ENCODE results near the gene ANKRD13B.

Gene ANKRD13B

GRCh38 chr17:29633886-29634285 is 41.0 kb downstream of the ANKRD13B start:
- no peak for ATAC-seq
- TF ChIP-seq TCF4 (CRISPR knock-in tag; IDR thresholded peaks at IDR 0.05; ENCODE audit: borderline replicate concordance) (no peak), POU6F1 (CRISPR knock-in tag; IDR thresholded peaks at IDR 0.05; ENCODE audit: borderline replicate concordance, low read depth) (no peak), CREB5 (CRISPR knock-in tag; IDR thresholded peaks at IDR 0.05; ENCODE audit: low read depth) (no peak), ISL1 (CRISPR knock-in tag; IDR thresholded peaks at IDR 0.05) (no peak), ZNF565 (CRISPR knock-in tag; conservative IDR thresholded peaks at IDR 0.05; ENCODE audit: low read depth) (no peak), ESRRG (CRISPR knock-in tag; IDR thresholded peaks at IDR 0.05) (no peak), GLIS3 (CRISPR knock-in tag; IDR thresholded peaks at IDR 0.05) (no peak), ZFP30 (CRISPR knock-in tag; IDR thresholded peaks at IDR 0.05) (no peak), OSR1 (CRISPR knock-in tag; IDR thresholded peaks at IDR 0.05) (no peak), ZC3H10 (CRISPR knock-in tag; IDR thresholded peaks at IDR 0.05) (no peak)

GRCh38 chr17:29640413-29640812 is 47.5 kb downstream of the ANKRD13B start:
- no peak for TF ChIP-seq GLIS3 (CRISPR knock-in tag; IDR thresholded peaks at IDR 0.05)
- TF ChIP-seq CREB5 (CRISPR knock-in tag; IDR thresholded peaks at IDR 0.05; ENCODE audit: low read depth) = no peak
- TF ChIP-seq ESRRG (CRISPR knock-in tag; IDR thresholded peaks at IDR 0.05) = no peak
- no peak for TF ChIP-seq TOX (CRISPR knock-in tag; IDR thresholded peaks at IDR 0.05; ENCODE audit: borderline replicate concordance)
- ATAC-seq = no peak

GRCh38 chr17:29640981-29641642 is 48.2 kb downstream of the ANKRD13B start:
- no peak for ATAC-seq
- TF ChIP-seq CSRNP3 (CRISPR knock-in tag; IDR thresholded peaks at IDR 0.05) (no peak), ARNTL (CRISPR knock-in tag; IDR thresholded peaks at IDR 0.05; ENCODE audit: borderline replicate concordance, low read depth) (no peak), ZNF565 (CRISPR knock-in tag; conservative IDR thresholded peaks at IDR 0.05; ENCODE audit: low read depth) (no peak), ESRRG (CRISPR knock-in tag; IDR thresholded peaks at IDR 0.05) (no peak), ZC3H10 (CRISPR knock-in tag; IDR thresholded peaks at IDR 0.05) (no peak), ZFP30 (CRISPR knock-in tag; IDR thresholded peaks at IDR 0.05) (no peak), CREB5 (CRISPR knock-in tag; IDR thresholded peaks at IDR 0.05; ENCODE audit: low read depth) (no peak), BACH2 (CRISPR knock-in tag; IDR thresholded peaks at IDR 0.05; ENCODE audit: borderline replicate concordance) (no peak), ISL1 (CRISPR knock-in tag; IDR thresholded peaks at IDR 0.05) (no peak), TOX (CRISPR knock-in tag; IDR thresholded peaks at IDR 0.05; ENCODE audit: borderline replicate concordance) (no peak), PPARA (CRISPR knock-in tag; IDR thresholded peaks at IDR 0.05; ENCODE audit: borderline replicate concordance) (no peak), ZNF70 (CRISPR knock-in tag; IDR thresholded peaks at IDR 0.05) (no peak), CSDC2 (CRISPR knock-in tag; IDR thresholded peaks at IDR 0.05) (no peak), PATZ1 (CRISPR knock-in tag; IDR thresholded peaks at IDR 0.05; ENCODE audit: borderline replicate concordance) (no peak), TSHZ2 (CRISPR knock-in tag; IDR thresholded peaks at IDR 0.05) (no peak), SNAI2 (CRISPR knock-in tag; IDR thresholded peaks at IDR 0.05) (no peak), ZNF8 (CRISPR knock-in tag; IDR thresholded peaks at IDR 0.05) (no peak), RARB (CRISPR knock-in tag; IDR thresholded peaks at IDR 0.05) (no peak)

Measured in SK-N-SH treated with all-trans-retinoic acid at 6 μM for 48 hours (cell line).